Retinal pigment epithelial cell (primary cell): ENCODE data around the gene TCIRG1.
A peak's percentile ranks its signal among the peaks of the same experiment; 100 is the strongest.

ENCODE experiments used
- DNase-seq: peaks from one replicate; pipeline ENCODE4 v3.0.0-alpha.2; 2010; ENCODE audit warnings: low read depth
- H3K4me3 ChIP-seq: 2 replicates; pipeline ENCODE4 v1.5.1; 2011; ENCODE audit warnings: mild to moderate bottlenecking, low read length, control low read depth, moderate library complexity
- TF ChIP-seq, protein P1 (sequence below): conservative IDR thresholded peaks from 2 replicates; pipeline ENCODE4 v1.5.1; 2011; ENCODE audit warnings: low read depth, low read length, control low read depth, inconsistent platforms

The TCIRG1 gene

DNA sequence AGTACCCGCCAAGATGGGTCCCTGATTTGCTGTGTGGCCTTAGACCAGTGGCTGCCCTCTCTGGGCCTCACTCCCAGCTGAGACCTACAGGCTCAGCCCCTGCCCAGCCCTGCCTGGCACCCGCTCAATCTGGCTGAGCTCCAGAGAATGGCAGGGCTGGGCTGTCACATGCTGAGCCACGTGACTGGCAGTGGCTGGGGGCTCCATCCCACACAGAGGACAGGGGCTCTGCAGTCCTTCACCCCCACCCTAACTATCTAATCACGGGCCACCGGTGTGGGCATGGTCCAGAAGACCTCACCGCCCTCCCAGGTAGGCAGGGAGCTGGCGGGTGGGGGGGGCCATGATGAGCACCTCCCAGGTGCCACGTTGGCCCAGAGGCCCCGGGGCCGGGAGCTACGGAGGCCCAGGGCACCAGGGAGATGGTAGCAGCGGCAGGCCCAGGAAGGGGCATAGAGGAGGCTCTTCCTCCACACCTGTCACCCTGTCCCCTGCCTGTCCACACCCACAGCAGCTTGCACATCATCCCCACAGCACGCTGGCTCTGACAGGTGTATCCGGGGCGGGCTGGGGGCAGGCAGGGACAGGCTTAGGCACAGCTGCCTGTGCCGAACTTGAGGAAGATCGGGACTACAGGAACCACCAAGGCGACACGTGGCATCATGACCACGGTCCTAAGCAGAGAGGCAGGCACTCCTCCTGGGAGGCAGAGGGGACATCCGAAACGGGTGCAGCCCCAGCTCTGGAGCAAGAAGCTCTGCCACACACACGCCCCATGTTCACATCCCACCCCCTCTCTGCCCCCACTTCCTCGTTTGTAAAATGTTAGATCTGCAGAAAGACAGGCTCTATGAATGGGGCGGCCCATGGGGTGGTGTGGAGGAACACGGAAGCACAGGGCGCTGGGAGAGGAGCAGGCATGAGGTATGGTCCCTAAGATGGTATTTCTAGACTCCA is 30.2 kb upstream of the TCIRG1 start:
- TF ChIP-seq, protein P1, sequence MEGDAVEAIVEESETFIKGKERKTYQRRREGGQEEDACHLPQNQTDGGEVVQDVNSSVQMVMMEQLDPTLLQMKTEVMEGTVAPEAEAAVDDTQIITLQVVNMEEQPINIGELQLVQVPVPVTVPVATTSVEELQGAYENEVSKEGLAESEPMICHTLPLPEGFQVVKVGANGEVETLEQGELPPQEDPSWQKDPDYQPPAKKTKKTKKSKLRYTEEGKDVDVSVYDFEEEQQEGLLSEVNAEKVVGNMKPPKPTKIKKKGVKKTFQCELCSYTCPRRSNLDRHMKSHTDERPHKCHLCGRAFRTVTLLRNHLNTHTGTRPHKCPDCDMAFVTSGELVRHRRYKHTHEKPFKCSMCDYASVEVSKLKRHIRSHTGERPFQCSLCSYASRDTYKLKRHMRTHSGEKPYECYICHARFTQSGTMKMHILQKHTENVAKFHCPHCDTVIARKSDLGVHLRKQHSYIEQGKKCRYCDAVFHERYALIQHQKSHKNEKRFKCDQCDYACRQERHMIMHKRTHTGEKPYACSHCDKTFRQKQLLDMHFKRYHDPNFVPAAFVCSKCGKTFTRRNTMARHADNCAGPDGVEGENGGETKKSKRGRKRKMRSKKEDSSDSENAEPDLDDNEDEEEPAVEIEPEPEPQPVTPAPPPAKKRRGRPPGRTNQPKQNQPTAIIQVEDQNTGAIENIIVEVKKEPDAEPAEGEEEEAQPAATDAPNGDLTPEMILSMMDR = no peak
- no peak for DNase-seq
- H3K4me3 ChIP-seq = peak overlapping the region; percentile 14

DNA sequence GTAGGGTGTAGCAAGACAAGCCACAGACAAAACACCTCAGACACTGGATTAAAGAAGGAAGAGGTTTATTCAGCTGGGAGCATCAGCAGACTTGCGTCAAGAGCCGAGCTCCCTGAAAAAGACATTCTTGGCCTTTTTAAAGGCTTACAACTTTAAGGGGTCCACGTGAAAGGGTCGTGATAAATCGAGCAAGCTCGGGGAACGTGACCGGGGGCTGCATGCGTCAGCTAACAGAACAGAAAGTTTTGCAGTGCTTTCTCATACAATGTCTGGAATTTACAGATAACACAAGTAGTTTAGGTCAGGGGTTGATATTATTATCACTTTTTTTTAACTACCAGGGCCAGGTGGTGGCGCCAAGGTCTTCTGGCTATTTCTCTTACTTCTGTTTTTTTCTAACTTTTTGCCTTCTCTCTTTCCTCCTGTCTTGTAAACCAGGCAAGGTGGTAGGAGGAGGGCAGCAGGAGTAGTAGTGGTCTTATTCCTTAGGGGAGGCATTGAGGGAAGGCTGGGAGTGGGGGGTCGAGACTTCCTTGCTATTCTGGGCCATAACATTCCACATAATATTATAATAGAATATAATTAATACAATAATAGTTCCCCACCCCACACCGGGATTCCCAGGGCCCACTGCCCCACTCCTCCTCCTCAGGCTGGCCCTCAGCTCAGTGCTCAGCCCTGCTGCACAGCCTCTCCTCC is 29.3 kb upstream of the TCIRG1 start:
- no peak for DNase-seq
- TF ChIP-seq, protein P1 = peak; percentile 34
- peak overlapping the region; percentile 53 for H3K4me3 ChIP-seq

DNA sequence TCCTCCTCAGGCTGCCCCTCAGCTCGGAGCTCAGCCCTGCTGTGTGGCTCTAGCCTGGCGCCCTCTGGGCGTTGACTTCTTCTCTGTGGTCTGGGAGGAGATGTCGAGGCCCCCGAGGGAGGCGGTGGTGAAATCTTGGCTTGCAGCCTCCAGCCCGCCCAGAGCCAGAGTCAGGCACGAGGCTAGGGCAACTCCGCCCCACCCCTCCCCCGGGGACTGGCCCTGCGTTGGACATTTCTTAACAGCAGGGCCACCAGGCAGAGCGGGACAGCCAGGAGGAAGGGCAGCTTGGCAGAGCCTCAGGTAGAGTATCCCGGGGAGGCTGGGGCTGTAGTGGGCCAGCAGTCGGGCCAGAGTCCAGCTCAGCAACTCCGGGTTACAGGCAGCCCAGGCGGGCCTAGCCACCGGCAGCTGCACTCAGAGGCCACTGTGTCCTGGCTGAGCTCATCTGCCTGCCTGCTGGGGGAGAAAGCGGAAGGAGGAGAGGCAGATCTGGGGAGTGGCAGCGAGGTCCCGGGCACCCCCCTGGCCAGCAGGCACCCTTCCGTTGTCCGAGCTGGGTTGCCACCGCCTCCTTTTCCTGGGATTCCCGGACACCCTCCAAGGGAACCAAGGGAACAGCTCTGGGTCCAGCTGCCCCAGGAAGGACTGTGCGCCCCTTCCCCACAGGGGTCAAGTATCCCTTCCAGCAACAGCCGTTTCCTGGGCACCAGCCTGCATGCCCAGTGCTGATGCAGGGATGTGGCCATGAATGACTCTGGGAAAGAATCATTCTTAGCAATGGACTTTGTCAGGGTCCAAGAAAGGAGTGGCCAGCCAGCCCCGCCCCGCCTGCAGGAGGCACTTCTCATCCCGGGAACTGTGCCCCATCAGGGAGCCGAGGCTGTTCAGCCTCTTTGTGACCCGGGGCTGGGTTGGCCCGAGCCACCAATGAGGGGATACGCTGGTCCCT is 28.5 kb upstream of the TCIRG1 start, which contains the start of gene ALDH3B1:
Gene ALDH3B1, plus strand, starts transcription at position 238 of the 952 bp plus-strand sequence. CDS start 4,971 bp downstream, outside the sequence.
- peak within 1 kb of the TSS; percentile 53 for H3K4me3 ChIP-seq
- peak; percentile 67 for DNase-seq
- TF ChIP-seq, protein P1 = peak; percentile 13

DNA sequence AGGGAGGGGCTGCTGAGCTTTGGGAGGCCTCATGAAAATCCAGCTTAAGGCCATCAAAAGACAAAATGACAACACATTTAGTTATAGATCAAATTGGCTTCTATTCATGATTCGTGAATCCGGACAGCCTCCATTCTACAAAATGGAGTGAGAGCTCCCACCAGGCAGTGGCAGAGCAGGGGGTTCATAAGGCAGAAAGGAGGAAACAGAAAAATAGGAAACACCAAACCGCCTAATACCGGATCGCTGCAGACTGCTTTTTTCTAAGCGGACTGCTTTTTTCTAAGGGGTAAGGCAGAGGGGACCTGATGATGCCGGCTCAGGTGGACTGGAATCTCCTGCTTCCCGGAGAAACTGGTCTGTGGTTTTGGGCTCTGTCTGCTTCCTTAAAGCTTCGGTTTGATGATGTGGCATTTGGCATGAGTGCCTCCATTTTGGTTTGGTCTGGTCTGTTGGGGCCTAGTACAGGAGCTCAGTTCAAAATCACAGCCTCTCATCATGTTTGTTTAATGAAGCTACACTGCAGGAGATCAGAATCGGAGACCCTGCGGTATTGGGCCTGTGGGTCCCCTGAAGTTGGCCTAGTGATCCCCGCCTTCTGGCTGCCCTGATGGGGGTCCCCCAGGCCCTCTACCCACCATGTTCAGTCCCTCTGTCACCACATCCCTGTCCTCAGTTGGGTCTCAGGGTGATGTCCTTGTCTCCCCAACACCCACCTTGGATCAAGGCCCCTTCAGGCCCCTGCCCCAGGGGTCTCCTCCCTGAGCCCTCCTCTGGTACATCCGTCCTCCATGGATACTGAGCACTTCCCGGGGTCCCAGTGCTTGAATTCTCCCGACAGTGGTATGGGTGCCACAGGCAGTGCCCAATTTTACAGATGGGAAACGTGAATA is 27.5 kb upstream of the TCIRG1 start:
- TF ChIP-seq, protein P1 = no peak
- no peak for DNase-seq
- H3K4me3 ChIP-seq = peak overlapping the region; percentile 53

DNA sequence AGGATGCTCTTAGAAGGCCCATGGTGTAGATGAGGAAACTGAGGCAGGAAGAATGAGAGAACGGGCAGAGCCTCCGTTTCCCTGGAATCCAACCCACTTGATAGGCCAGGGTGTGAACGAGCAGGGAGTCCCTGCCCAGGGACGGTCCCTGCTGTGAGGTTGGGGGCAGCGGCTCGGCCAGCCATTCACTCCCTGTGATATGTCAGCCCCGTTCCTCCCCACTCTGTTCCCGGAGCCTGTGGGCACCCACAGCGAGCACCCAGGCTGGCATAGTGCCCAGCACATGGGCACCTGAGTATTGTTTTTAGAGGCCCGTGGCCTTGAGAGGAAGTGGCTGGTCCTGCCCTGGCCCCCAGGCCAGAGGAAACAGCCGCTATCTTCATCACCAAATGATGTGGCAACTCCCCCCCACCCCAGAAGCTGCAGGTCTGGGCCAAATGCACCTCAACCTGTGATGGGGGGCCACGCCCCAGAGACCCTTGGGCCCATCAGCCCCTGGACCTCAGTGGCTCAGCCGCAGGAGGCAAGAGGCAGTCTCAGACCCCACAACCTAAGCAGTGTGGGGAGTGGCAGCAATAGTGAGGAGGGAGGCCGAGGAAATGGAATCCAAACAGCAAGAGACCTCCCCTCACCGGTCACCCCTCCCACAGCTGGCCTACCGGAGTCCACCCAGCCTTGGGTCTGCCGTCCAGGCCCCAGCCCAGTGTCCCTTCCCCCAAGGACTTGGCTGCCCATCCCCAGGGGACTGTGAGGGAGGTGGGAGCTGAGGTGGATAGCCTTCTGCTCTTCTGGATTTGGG is 26.6 kb upstream of the TCIRG1 start:
- TF ChIP-seq, protein P1 = no peak

More for the DNA sequence above, 26.6 kb upstream of the TCIRG1 start:
- no peak for DNase-seq
- H3K4me3 ChIP-seq = no peak overlapping the region
